Loucy (cell line): ENCODE results near the gene MCU.

Experiments
- CTCF ChIP-seq: fragments of 200-600 bp; sonication (generic); conservative IDR thresholded peaks from 2 replicates; pipeline ENCODE4 v1.5.1; 2014; ENCODE audit warnings: mild to moderate bottlenecking, antibody characterized with exemption, low read length
- EZH2phosphoT487 ChIP-seq: fragments of 200-600 bp; IDR thresholded peaks from 2 replicates; pipeline ENCODE4 v1.6.1; 2018; ENCODE audit warnings: antibody characterized with exemption, mild to moderate bottlenecking, moderate library complexity, borderline replicate concordance

GRCh38 chr10:72885953-72886352 lies 194.0 kb downstream of the MCU start:
- TF ChIP-seq CTCF (no peak), EZH2phosphoT487 (no peak)
